TTC549 (cell line): ENCODE data around the gene TENM4.
"Not testable (repeated sequence)": the region's sequence is repeated elsewhere in the genome, so short reads cannot be mapped to it uniquely, and the experiment has no call there.

Source experiments
- FAIRE-seq: peaks from 2 replicates; lab custom pipeline; 2012; peaks lifted over from hg19 to GRCh38; lab: Jason Lieb, UNC

TENM4 gene

DNA sequence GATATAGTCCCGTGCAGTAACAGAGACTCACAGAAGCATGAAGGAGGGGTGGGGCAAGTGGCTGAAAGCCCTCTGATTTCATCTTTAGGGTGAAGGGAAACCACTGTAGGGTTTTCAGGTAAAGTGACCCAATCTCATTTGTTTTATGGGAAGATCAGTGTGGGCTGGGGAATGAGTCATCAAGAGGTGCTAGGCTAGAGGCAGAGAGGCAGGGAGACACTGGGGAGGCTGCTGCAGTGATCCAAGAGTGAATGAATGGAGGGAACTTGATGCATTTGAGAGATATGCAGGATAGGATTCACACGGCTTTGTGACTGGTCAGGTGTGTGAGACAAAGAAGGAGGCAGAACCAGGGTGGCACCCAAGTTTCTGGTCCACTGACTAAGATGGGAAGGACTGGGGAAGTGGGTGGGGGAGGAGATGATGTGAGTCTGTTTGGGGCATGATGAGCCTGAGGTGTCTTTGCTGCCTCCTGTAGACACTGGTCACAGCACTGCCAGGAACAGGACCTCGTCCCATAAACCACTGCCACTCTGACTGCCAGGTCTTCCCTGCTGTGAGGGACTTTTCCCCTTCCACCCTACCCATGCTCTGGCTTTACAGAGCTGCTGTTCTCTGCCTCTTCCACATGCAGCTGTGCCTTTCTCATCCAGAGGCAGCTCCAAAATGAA is 239.0 kb downstream of the TENM4 start:
- no peak for FAIRE-seq

- no peak for FAIRE-seq
These were observed 240.3 kb downstream of the TENM4 start for GRCh38 chr11:79200398-79201070.

DNA sequence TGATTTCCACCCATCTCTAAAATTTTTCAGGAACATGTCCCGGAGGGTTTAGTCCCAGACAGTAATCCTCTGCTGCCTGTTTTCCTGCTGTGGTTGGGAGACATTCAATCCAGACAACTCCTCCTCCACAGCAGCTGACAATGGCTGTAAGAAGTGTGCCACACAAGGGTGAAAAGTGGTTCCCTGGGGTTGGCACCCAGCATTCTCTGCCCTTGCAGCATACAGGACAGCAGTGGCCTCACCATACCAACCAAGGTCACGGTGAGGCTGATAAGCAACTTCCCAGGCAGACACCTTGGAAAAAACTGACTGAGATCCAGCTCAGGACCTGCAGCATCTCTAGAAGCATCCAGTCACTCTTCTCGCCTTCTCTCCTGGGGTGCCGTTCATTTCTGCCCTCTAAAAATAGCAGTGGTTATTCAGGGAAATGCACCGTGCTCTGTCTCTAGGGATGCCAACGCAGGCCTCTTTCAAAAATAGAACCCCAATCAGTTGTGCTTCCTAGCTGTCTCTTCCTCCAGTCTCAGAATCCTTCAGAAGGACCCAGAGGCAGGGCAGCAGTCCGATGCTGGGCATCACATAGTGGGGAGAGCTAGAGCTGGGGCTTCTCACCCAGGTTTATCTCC is 241.0 kb downstream of the TENM4 start:
- no peak for FAIRE-seq

DNA sequence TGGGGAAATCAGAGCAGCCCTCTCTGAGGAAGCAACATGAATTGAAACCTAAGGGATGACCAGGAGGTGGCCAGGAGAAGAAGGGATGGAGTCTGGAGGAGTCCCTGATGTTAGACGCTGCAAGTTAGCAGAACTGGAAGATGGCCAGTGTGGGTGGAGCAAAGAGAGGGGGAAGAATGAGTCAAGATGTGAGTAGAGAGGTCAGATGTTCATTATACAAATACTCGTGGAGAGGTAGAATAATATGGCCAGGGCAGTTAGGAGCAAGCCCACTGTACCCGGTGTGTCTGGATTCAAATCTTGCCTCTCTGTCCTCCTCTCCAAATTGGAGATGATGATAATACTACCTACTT is 242.0 kb downstream of the TENM4 start:
- no peak for FAIRE-seq

GRCh38 chr11:79198203-79198897 is 242.5 kb downstream of the TENM4 start:
- FAIRE-seq = no peak

DNA sequence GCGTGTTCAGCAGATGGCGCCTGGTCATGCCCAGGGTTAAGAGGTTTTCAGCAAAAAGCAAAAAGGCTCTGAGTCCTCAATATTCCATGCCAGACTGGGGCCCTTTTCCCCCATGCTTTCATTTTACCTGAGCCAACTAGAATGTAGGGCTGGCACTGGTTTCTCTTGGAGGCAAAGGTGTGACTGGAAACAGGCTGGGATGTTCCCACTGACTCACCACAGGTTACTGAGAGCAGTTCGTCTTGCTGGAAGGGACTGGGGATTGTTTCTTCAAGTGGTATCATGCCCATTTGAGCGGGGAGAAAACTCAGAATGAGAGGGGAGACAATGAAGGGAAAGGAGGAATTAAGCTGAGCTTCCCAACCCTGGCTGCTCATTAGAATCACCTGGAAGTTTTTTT is 243.9 kb downstream of the TENM4 start:
- FAIRE-seq = no peak

DNA sequence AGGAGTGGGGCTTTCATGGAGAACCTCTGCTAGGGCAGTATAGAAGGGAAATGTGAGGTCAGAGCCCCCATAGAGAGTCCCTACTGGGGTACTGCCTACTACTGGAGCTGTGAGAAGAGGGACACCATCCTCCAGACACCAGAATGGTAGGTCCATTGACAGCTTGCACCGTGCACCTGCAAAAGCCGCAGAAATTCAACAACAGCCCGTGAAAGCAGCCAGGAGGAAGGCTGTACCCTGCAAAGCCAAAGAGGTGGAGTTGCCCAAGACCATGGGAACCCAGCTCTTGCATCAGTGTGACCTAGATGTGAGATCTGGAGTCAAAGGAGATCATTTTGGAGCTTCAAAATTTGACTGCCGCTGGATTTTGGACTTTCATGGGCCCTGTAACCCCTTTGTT is 245.6 kb downstream of the TENM4 start:
- FAIRE-seq = no peak

DNA sequence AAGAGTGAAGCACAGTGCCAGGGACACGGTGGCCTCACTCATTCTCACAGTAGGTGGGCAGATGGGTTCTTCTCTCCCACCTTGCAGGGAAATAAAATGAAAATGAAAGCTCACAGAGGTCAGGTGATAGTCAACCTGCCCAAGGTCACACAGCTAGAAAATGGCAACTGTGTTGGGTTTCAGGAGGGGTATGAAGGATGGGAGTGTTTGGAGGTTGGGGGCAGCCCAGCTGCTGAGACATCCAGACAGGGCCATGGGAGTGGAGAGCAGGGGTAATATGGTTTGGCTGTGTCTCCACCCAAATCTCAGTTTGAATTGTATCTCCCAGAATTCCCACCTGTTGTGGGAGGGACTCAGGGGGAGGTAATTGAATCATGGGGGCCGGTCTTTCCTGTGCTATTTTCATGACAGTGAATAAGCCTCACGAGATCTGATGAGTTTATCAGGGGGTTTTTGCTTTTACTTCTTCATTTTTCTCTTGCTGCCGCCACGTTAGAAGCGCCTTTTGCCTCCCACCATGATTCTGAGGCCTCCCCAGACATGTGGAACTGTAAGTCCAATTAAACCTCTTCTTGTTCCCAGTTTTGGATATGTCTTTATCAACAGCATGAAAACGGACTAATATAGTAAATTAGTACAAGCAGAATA is 247.0 kb downstream of the TENM4 start:
- no peak for FAIRE-seq

DNA sequence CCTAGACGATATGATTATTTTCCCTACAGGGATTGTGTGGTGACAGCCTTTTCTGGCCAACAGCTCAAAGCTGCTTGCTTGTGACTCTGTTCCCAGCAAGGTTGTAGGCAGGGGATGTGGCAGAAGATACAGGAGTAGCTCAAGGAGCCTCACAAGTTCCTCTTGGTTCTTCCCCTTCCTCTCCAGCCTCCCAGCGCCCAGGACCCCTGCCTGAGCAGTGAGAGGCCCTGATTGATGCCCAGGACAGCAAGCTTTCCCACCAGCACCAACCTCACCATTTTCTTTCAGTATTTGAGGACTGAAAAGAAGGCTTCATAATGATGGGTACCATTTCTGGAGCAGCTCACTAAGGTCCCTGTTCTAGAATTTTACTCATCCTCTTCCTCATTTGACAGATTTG is 248.0 kb downstream of the TENM4 start:
- no peak for FAIRE-seq

- not testable (repeated sequence) for FAIRE-seq
These were observed 249.1 kb downstream of the TENM4 start for GRCh38 chr11:79191716-79192115.

GRCh38 chr11:79190553-79190952 is 250.3 kb downstream of the TENM4 start:
- FAIRE-seq = not testable (repeated sequence)

- FAIRE-seq = no peak
These were observed 251.2 kb downstream of the TENM4 start for GRCh38 chr11:79189601-79190000.

DNA sequence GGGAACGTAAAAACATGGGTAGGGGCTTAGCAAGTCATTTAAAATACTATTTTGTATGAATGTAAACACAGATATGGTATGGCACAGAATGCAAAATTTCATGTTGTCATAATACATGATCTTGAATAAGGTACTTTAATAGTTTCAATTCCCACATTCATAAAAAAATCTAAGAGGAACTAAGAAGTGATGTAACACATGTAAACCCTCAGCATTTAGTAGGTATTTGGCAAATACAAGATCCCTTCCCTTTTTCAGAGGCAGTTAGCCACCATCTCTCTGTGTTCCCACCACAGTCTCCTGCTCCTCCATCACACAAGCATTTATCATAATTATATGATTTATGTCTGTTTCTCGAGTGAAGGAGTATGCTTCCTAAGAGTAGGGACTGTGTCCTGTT is 251.8 kb downstream of the TENM4 start:
- no peak for FAIRE-seq

GRCh38 chr11:79186669-79187068 is 254.2 kb downstream of the TENM4 start:
- FAIRE-seq = no peak

DNA sequence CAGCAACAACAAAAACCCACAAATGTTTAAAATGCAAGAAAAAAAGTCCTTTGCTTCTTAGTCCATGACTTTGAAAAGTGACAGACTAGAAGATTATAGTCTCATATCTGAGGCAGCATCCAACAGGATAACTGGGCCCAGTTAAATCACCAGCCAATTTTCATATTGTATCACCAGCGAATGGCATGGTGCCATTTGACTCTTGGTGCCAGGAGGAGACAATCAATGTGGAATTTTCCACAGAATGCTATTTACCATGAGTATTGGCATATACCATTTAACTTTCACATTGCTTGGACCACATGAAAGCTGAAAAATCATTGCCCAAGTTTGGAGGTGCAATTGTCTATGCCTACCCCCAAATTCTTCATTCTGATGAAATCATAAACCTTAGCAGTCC is 255.5 kb downstream of the TENM4 start:
- FAIRE-seq = no peak

DNA sequence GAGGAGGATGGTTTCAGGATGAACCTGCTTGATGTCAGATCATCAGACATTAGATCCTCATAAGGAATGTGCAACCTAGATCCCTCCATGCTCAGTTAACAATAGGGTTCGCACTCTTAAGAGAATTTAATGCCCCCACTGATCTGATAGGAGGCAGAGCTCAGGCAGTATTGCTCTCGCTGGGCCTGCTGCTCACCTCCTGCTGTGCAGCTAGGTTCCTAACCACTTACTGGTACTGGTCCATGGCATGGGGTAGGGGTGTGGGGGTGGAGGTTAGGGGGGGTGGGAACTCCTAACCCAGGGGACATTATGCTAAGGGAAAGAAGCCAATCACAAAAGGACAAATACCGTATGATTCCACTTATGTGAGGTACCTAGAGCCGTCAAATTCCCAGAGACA is 256.5 kb downstream of the TENM4 start:
- no peak for FAIRE-seq

DNA sequence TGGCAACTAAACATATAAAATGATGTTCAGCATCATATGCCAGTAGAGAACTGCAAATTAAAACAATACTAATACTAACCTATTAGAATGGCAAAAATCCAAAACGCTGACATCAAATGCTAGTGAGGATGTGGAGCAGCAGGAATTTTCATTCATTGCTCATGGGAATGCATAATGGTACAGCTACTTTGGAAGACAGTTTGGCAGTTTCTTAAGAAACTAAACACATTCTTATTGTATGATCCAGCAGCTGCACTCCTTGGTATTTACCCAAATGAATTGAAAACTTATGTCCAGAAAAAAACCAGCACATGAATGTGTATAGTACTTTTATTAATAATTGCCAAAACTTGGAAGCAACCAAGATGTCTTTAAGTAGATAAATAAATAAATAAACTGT is 258.0 kb downstream of the TENM4 start:
- no peak for FAIRE-seq

- no peak for FAIRE-seq
These were observed 261.7 kb downstream of the TENM4 start for GRCh38 chr11:79179087-79179486.

- FAIRE-seq = no peak
These were observed 266.5 kb downstream of the TENM4 start for GRCh38 chr11:79174045-79175008.

DNA sequence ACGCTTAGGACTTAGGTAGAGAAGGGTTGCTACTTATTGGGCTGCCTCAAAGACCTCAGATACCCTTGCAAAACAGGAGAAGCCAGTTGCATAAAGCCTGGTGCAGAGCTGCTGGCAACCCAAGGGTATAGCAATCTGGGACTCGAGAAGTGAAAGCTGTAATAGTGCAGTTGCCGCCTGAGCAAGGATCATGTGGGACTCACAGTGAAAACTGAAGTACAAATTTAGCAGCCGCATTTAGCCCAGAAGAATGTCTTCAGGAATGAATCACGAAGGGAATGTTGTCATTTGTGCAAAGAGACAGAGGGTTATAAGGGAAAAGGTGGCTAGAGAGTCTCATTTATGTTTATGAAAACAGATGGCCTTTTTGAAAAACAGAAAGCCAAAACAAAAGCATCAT is 267.2 kb downstream of the TENM4 start:
- FAIRE-seq = no peak

- FAIRE-seq = no peak
These were observed 270.5 kb downstream of the TENM4 start for GRCh38 chr11:79170321-79170720.
